GM20000 (cell line): ENCODE data around the gene FHIT.

ENCODE experiments used
- DNase-seq: peaks from one replicate; pipeline ENCODE4 v3.0.0; 2012; ENCODE audit warnings: low spot score
- TF ChIP-seq, protein P1 (sequence below): IDR thresholded peaks from 2 replicates; pipeline ENCODE4 v1.5.1; 2012; ENCODE audit warnings: mild to moderate bottlenecking, control low read depth; ENCODE audit errors: extremely low read depth, missing control alignments

Gene FHIT

GRCh38 chr3:61065451-61066011, 185.7 kb downstream of the FHIT start:
- no peak for DNase-seq
- TF ChIP-seq, protein P1, sequence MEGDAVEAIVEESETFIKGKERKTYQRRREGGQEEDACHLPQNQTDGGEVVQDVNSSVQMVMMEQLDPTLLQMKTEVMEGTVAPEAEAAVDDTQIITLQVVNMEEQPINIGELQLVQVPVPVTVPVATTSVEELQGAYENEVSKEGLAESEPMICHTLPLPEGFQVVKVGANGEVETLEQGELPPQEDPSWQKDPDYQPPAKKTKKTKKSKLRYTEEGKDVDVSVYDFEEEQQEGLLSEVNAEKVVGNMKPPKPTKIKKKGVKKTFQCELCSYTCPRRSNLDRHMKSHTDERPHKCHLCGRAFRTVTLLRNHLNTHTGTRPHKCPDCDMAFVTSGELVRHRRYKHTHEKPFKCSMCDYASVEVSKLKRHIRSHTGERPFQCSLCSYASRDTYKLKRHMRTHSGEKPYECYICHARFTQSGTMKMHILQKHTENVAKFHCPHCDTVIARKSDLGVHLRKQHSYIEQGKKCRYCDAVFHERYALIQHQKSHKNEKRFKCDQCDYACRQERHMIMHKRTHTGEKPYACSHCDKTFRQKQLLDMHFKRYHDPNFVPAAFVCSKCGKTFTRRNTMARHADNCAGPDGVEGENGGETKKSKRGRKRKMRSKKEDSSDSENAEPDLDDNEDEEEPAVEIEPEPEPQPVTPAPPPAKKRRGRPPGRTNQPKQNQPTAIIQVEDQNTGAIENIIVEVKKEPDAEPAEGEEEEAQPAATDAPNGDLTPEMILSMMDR, result no peak

GRCh38 chr3:61061092-61061723, 190.0 kb downstream of the FHIT start:
- DNase-seq, result no peak
- TF ChIP-seq, protein P1, result no peak

- TF ChIP-seq, protein P1, result no peak
- DNase-seq, result no peak
Observed at GRCh38 chr3:61060411-61060861, 190.8 kb downstream of the FHIT start.

GRCh38 chr3:61058836-61059235, 192.4 kb downstream of the FHIT start:
- DNase-seq, result no peak
- TF ChIP-seq, protein P1, result no peak

DNA sequence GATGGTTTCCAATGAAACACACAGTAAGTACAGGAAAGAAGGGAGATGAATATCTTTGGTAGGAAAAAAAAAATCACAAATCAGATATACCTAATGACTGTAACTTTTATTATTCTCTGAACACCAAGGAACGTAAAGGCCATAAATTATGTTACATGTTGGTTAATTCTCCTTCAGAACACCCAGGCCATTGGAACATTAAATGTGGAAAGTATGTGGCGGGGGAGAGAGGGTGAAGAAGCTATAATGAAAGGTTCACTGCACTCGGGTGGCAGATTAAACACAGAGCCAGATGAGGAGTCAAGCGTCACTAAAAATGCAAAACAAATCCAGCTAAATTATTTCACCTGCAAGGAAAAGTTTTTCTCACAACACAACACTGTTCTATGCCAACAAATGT, 193.8 kb downstream of the FHIT start:
- TF ChIP-seq, protein P1, result no peak
- DNase-seq, result no peak

GRCh38 chr3:61055447-61055846, 195.8 kb downstream of the FHIT start:
- no peak for DNase-seq
- TF ChIP-seq, protein P1, result no peak

- TF ChIP-seq, protein P1, result no peak
- DNase-seq, result no peak
Observed at GRCh38 chr3:61053781-61054496, 197.3 kb downstream of the FHIT start.
